Eye (tissue), 1 donor: Measurements from ENCODE around the gene KCTD21.
"Not testable (repeated sequence)": the region's sequence is repeated elsewhere in the genome, so short reads cannot be mapped to it uniquely, and the experiment has no call there.

Source experiments
- DNase-seq: peaks from one replicate; pipeline ENCODE4 v3.0.0-alpha.2; 2015

The KCTD21 gene

GRCh38 chr11:78188286-78189173, at the start of gene KCTD21, which contains the start of gene USP35:
KCTD21 (minus strand) TSS chr11:78188626; CDS start chr11:78174554, 14,072 bp downstream.
USP35 (plus strand) TSS chr11:78188919; CDS start chr11:78196246, 7,327 bp downstream.
- peak; percentile 98 for DNase-seq

GRCh38 chr11:78237293-78238046, 49.0 kb upstream of the KCTD21 start:
- DNase-seq, result no peak

- no peak for DNase-seq
These were observed 45.6 kb upstream of the KCTD21 start for GRCh38 chr11:78234006-78234405.

- not testable (repeated sequence) for DNase-seq
These were observed 44.6 kb upstream of the KCTD21 start for GRCh38 chr11:78233046-78233445.

- no peak for DNase-seq
These were observed 43.6 kb upstream of the KCTD21 start for GRCh38 chr11:78231962-78232501.

- no peak for DNase-seq
These were observed 41.9 kb upstream of the KCTD21 start for GRCh38 chr11:78230161-78230877.

GRCh38 chr11:78229106-78229505, 40.7 kb upstream of the KCTD21 start:
- DNase-seq, result no peak

GRCh38 chr11:78228467-78228866, 40.0 kb upstream of the KCTD21 start:
- DNase-seq, result peak; percentile 78

GRCh38 chr11:78227921-78228320, 39.5 kb upstream of the KCTD21 start:
- no peak for DNase-seq

GRCh38 chr11:78226684-78227680, 38.6 kb upstream of the KCTD21 start:
- no peak for DNase-seq

- DNase-seq, result no peak
These were observed 36.5 kb upstream of the KCTD21 start for GRCh38 chr11:78224906-78225420.

GRCh38 chr11:78224506-78224905, 36.1 kb upstream of the KCTD21 start:
- DNase-seq, result no peak

GRCh38 chr11:78223320-78223954, 35.0 kb upstream of the KCTD21 start:
- DNase-seq, result no peak

- DNase-seq, result not testable (repeated sequence)
These were observed 34.3 kb upstream of the KCTD21 start for GRCh38 chr11:78222726-78223125.

- DNase-seq, result no peak
These were observed 33.2 kb upstream of the KCTD21 start for GRCh38 chr11:78221396-78222315.

GRCh38 chr11:78220218-78221157, 32.1 kb upstream of the KCTD21 start:
- no peak for DNase-seq

- DNase-seq, result no peak
These were observed 31.2 kb upstream of the KCTD21 start for GRCh38 chr11:78219493-78220217.
